HFF-Myc (cell line): Measurements from ENCODE around the gene DYSF.

ENCODE experiments used
- DNase-seq: peaks from one replicate; pipeline ENCODE4 v3.0.0-alpha.2; 2011; ENCODE audit warnings: low read depth; ENCODE audit errors: extremely low read depth
- H3K4me3 ChIP-seq: replicated peaks from 2 replicates; pipeline ENCODE4 v1.5.1; 2011; ENCODE audit warnings: low read depth, mild to moderate bottlenecking, control low read depth, low read length
- TF ChIP-seq, protein P1 (sequence below): IDR thresholded peaks from 2 replicates; pipeline ENCODE4 v1.5.1; 2012; ENCODE audit warnings: mild to moderate bottlenecking, low read depth, low read length, control low read depth; ENCODE audit errors: missing control alignments

DYSF gene

DNA sequence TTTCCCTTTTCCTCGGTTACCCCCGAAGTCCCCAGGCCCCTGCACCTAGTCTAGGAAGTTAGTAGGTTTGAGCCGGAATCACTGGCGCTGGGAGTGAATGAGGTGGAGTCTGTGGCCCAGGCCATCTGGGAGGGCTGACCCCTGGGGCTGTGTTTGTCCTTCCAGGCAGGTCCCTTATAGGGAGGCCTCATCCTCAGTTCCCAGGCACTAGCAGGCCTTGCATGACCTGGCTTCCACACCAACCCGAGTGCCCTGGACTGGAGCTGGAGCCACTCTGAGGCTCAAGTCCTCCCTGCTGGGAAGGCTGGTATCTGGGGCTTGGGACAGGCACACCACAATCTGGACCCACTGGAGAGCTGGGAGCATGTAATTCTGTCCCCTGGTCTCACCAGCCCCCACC is 111.0 kb downstream of the DYSF start:
- no peak for DNase-seq
- TF ChIP-seq, protein P1, sequence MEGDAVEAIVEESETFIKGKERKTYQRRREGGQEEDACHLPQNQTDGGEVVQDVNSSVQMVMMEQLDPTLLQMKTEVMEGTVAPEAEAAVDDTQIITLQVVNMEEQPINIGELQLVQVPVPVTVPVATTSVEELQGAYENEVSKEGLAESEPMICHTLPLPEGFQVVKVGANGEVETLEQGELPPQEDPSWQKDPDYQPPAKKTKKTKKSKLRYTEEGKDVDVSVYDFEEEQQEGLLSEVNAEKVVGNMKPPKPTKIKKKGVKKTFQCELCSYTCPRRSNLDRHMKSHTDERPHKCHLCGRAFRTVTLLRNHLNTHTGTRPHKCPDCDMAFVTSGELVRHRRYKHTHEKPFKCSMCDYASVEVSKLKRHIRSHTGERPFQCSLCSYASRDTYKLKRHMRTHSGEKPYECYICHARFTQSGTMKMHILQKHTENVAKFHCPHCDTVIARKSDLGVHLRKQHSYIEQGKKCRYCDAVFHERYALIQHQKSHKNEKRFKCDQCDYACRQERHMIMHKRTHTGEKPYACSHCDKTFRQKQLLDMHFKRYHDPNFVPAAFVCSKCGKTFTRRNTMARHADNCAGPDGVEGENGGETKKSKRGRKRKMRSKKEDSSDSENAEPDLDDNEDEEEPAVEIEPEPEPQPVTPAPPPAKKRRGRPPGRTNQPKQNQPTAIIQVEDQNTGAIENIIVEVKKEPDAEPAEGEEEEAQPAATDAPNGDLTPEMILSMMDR: no peak
- H3K4me3 ChIP-seq: no peak overlapping the region

DNA sequence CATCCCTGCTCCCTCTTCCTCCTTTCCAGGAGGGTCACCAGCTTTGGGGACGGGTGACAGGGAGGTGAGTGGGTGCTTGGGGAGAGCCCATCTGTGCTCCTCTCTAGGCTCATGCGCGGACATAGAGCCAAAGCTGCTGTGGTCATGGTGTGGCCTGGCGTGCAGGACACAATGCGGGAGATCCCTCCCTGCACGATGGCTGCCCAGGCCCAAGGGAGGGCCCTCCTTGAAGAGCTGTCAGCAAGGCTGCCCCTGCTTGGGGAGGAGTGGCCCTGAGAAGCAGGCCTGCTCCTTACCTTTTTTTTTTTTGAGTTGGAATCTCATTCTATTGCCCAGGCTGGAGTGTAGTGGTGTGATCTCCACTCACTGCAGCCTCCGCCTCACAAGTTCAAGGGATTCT is 111.4 kb downstream of the DYSF start:
- no peak for DNase-seq
- H3K4me3 ChIP-seq: no peak overlapping the region
- TF ChIP-seq, protein P1: no peak

DNA sequence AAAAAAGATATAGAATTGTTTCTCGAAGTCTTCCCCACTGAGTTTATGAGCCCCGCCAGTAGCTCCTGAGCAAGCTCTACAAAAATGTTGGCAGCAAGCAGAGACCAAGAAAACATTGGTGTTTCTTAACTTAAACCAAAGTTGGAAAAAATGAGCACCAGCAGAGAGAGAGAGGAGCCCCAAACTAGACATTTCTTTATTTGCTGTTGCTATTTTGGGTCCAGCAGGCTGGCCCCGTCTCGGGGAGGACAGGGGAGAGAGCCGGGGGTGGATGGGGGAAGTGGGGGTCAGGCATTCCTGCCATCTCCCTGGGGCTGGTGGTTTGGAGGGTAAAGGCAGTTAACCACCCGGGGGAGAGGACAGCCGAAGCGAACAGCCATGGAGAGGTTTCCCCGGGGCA is 113.0 kb downstream of the DYSF start:
- no peak overlapping the region for H3K4me3 ChIP-seq
- TF ChIP-seq, protein P1: no peak
- DNase-seq: no peak

DNA sequence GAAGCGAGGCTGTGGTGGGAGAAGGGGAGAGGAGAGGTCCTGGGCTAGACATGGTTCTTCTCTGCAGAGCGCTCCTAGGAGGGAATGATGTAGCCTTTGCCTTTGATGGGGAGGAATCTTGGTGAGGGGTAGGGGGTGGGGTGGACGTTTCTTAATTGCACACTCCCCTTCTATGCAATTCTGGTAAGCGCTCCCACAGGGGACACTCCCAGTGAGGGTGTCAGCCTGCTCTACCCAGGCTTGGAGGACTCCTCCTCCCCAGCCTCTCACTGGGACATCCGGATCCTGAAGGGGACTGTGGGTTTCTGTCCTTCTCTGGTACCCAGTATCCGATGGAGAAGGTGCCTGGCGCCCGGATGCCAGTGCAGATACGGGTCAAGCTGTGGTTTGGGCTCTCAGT is 114.3 kb downstream of the DYSF start:
- H3K4me3 ChIP-seq: no peak overlapping the region
- TF ChIP-seq, protein P1: no peak
- no peak for DNase-seq

DNA sequence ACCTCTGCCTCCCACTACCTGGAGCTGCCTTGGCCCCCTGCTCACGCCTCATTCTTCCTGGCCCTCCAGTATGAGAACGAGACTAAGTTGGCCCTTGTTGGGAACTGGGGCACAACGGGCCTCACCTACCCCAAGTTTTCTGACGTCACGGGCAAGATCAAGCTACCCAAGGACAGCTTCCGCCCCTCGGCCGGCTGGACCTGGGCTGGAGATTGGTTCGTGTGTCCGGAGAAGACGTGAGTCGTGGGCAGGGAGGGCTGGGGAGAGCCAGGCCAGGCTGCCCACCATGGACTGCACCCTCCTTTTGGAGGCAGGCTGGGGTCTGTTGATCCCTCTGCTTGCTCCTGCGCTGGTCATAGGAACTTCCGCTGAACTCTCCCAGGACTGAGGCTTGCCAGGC is 114.7 kb downstream of the DYSF start:
- TF ChIP-seq, protein P1: no peak
- no peak for DNase-seq
- H3K4me3 ChIP-seq: no peak overlapping the region

DNA sequence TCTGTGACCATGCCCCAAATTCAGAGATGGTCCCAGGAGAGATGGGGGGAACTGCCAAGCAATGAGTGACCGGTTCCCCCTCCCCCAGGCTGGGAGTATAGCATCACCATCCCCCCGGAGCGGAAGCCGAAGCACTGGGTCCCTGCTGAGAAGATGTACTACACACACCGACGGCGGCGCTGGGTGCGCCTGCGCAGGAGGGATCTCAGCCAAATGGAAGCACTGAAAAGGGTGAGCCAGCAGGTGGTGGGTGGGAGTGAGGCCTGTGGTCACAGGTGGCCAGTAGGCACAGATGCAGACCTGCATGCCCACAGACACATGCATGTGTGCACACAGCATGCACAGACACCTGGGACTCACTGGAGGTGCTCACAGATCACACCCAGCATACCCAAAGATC is 117.2 kb downstream of the DYSF start:
- DNase-seq: no peak
- TF ChIP-seq, protein P1: no peak

DNA sequence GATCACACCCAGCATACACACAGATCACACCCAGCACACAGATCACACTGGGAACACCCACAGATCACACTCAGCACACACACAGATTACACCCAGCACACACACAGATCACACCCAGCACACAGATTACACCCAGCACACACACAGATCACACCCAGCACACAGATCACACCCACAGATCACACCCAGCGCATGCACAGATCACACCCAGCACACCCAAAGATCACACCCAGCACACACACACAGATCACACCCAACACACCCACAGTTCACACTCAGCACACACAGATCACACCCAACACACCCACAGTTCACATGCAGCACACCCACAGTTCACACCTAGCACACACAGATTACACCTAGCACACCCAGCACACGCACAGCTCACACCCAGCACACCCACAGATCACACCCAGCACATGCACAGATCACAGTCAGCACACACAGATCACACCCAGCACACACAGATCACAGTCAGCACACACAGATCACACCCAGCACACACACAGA is 117.6 kb downstream of the DYSF start:
- TF ChIP-seq, protein P1: no peak
- no peak overlapping the region for H3K4me3 ChIP-seq
- DNase-seq: no peak

More for the DNA sequence above, 117.2 kb downstream of the DYSF start:
- no peak overlapping the region for H3K4me3 ChIP-seq
